SK-N-SH (cell line): ENCODE data around the gene EGFLAM. TPM values are rescaled to one million over a fixed set of nuclear protein-coding genes. Genes with fewer than 3 reads are reported as not detected.
A peak's percentile ranks its signal among the peaks of the same experiment; 100 is the strongest.

Experiments used
- CTCF ChIA-PET: fragments of 300-600, 350-600 bp; formaldehyde crosslinking; extraction: SDS; loops from one replicate; lab custom pipeline; 2021; lab: Yijun Ruan, JAX
- POLR2A ChIA-PET: fragments of 350-600 bp; sonication (Branson Sonifier 250); formaldehyde crosslinking; extraction: SDS; loops from one replicate; lab custom pipeline; 2020; ENCODE audit warnings: antibody characterized with exemption, inconsistent platforms; lab: Yijun Ruan, JAX
- DNase-seq: peaks from one replicate; pipeline ENCODE4 v3.0.0; 2012
- H2AFZ ChIP-seq: fragments of 200-600 bp; sonication (generic); 2 replicates; pipeline ENCODE4 v1.8.1; 2016; ENCODE audit warnings: antibody characterized with exemption, mild to moderate bottlenecking, low read depth
- H3F3A ChIP-seq: fragments of 200-600 bp; sonication (generic); replicated peaks from 2 replicates; pipeline ENCODE3; 2016; ENCODE audit warnings: antibody characterized with exemption, mild to moderate bottlenecking; ENCODE audit not compliant: insufficient read depth
- H3K27ac ChIP-seq, 2 experiments: fragments of 200-500 bp in 1 of 2; fragments of 200-600 bp in 1 of 2; sonication (Bioruptor generic) in 1 of 2; sonication (generic), shearing (Covaris generic) in 1 of 2; 2 replicates each; pipeline versions ENCODE4 v1.5.1 to v1.6.1; 2014 to 2016; ENCODE audit warnings: low read depth in 2 of 2, inconsistent platforms in 1 of 2, low read length in 1 of 2, mild to moderate bottlenecking in 1 of 2, mixed read lengths in 1 of 2
- H3K27me3 ChIP-seq: fragments of 200-600 bp; sonication (generic), shearing (Covaris generic); 2 replicates; pipeline ENCODE4 v1.6.1; 2016; ENCODE audit warnings: mixed run types; ENCODE audit not compliant: insufficient read depth
- H3K36me3 ChIP-seq, 2 experiments: fragments of 200-500 bp in 1 of 2; fragments of 200-600 bp in 1 of 2; sonication (Bioruptor generic) in 1 of 2; sonication (generic) in 1 of 2; replicated peaks in 1 of 2; 2 replicates each; pipeline versions ENCODE3 to v1.5.1; 2014 to 2016; ENCODE audit warnings: low read length in 1 of 2, mild to moderate bottlenecking in 1 of 2; ENCODE audit not compliant: insufficient read depth in 2 of 2, control insufficient read depth in 1 of 2
- H3K4me1 ChIP-seq, 2 experiments: fragments of 200-500 bp in 1 of 2; fragments of 200-600 bp in 1 of 2; sonication (Bioruptor generic) in 1 of 2; sonication (generic), shearing (Covaris generic) in 1 of 2; 2 replicates each; pipeline versions ENCODE4 v1.5.1 to v1.6.1; 2014 to 2016; ENCODE audit warnings: low read depth in 1 of 2, low read length in 1 of 2, mixed run types in 1 of 2; ENCODE audit not compliant: insufficient read depth in 2 of 2, control insufficient read depth in 1 of 2
- H3K4me2 ChIP-seq: fragments of 200-600 bp; sonication (generic), shearing (Covaris generic); 2 replicates; pipeline ENCODE4 v1.6.1; 2017; ENCODE audit warnings: mixed run types
- H3K4me3 ChIP-seq, 2 experiments: fragments of 200-500 bp in 1 of 2; fragments of 200-600 bp in 1 of 2; sonication (Bioruptor generic) in 1 of 2; sonication (generic), shearing (Covaris generic) in 1 of 2; 2 replicates each; pipeline versions ENCODE4 v1.5.1 to v1.8.1; 2014 to 2016; ENCODE audit warnings: low read depth in 2 of 2, inconsistent platforms in 1 of 2, low read length in 1 of 2, mild to moderate bottlenecking in 1 of 2, mixed read lengths in 1 of 2, moderate library complexity in 1 of 2
- H3K79me2 ChIP-seq: fragments of 200-600 bp; sonication (generic); 2 replicates; pipeline ENCODE4 v1.8.1; 2017; ENCODE audit warnings: mild to moderate bottlenecking; ENCODE audit not compliant: insufficient read depth
- H3K9ac ChIP-seq: fragments of 200-600 bp; sonication (generic); 2 replicates; pipeline ENCODE4 v1.6.1; 2017; ENCODE audit warnings: mixed run types
- H3K9me2 ChIP-seq: fragments of 200-600 bp; sonication (generic); 2 replicates; pipeline ENCODE4 v1.6.1; 2017; ENCODE audit warnings: mixed run types
- H3K9me3 ChIP-seq: fragments of 200-600 bp; sonication (generic); 2 replicates; pipeline ENCODE4 v1.6.1; 2017; ENCODE audit warnings: mixed run types, mild to moderate bottlenecking, moderate library complexity
- H4K20me1 ChIP-seq: fragments of 200-600 bp; sonication (generic); 2 replicates; pipeline ENCODE4 v1.6.1; 2017; ENCODE audit warnings: mild to moderate bottlenecking, mixed run types; ENCODE audit not compliant: insufficient read depth
- CHD2 ChIP-seq: fragments of 150-350 bp; IDR thresholded peaks from 2 replicates; pipeline ENCODE4 v1.6.1; 2018; ENCODE audit warnings: low read length; ENCODE audit not compliant: partially characterized antibody
- CTCF ChIP-seq: fragments of 200-600 bp; sonication (generic); IDR thresholded peaks from 2 replicates; pipeline ENCODE4 v1.6.1; 2017; ENCODE audit warnings: antibody characterized with exemption, mild to moderate bottlenecking, moderate library complexity
- EZH2phosphoT487 ChIP-seq: fragments of 200-600 bp; sonication (generic); IDR thresholded peaks from 2 replicates; pipeline ENCODE4 v1.6.1; 2017; ENCODE audit warnings: low read depth, mixed run types, mild to moderate bottlenecking, antibody characterized with exemption, moderate library complexity, borderline replicate concordance
- FOSL2 ChIP-seq: IDR thresholded peaks from 2 replicates; pipeline ENCODE4 v1.4.0; 2012; ENCODE audit warnings: low read depth, mild to moderate bottlenecking, moderate library complexity, borderline replicate concordance
- FOXJ3 ChIP-seq: sonication (generic); formaldehyde crosslinking; IDR thresholded peaks from 2 replicates; pipeline ENCODE4 v1.5.1; 2020; ENCODE audit warnings: mild to moderate bottlenecking, missing genetic modification reagents
- IRF3 ChIP-seq: fragments of 150-350 bp; IDR thresholded peaks from 2 replicates; pipeline ENCODE4 v1.6.1; 2016; ENCODE audit warnings: mild to moderate bottlenecking, low read depth, low read length
- JUND ChIP-seq: IDR thresholded peaks from 2 replicates; pipeline ENCODE4 v1.4.0; 2012
- MEF2A ChIP-seq: IDR thresholded peaks from 2 replicates; pipeline ENCODE4 v1.4.0; 2012; ENCODE audit warnings: low read depth, borderline replicate concordance
- MXI1 ChIP-seq: IDR thresholded peaks from 2 replicates; pipeline ENCODE4 v1.6.1; 2012; ENCODE audit warnings: mild to moderate bottlenecking, low read depth, low read length, improper control_type of control experiment
- NFIC ChIP-seq: IDR thresholded peaks from 2 replicates; pipeline ENCODE4 v1.4.0; 2012; ENCODE audit warnings: borderline replicate concordance
- NRF1 ChIP-seq: IDR thresholded peaks from 2 replicates; pipeline ENCODE4 v1.6.1; 2012; ENCODE audit warnings: low read depth, mild to moderate bottlenecking, low read length
- PBX3 ChIP-seq: IDR thresholded peaks from 2 replicates; pipeline ENCODE4; 2012
- RAD21 ChIP-seq: IDR thresholded peaks from 2 replicates; pipeline ENCODE4 v1.6.1; 2012; ENCODE audit warnings: mild to moderate bottlenecking, low read length
- RCOR1 ChIP-seq: fragments of 150-350 bp; IDR thresholded peaks from 2 replicates; pipeline ENCODE4 v1.6.1; 2017; ENCODE audit warnings: antibody characterized with exemption, low read length
- SMC3 ChIP-seq: IDR thresholded peaks from 2 replicates; pipeline ENCODE4 v1.6.1; 2012; ENCODE audit warnings: low read depth, low read length, improper control_type of control experiment
- polyA plus RNA-seq, 3 experiments: library from polyadenylated mRNA; depleted of rRNA; stranded (reverse); fragments of >200 nt; gene quantifications; 2 replicates each; pipeline ENCODE4 v1.2.3, GENCODE V29; 2012
- TF ChIP-seq, protein P1 (sequence below): IDR thresholded peaks from 2 replicates; pipeline ENCODE4 v1.4.0; 2012; ENCODE audit warnings: low read depth, borderline replicate concordance
- TF ChIP-seq, protein P2 (sequence below): IDR thresholded peaks from 2 replicates; pipeline ENCODE4 v1.4.0; 2012; ENCODE audit warnings: low read depth, borderline replicate concordance

Gene EGFLAM
- polyA plus RNA-seq, 1 of the 3 experiments (the other 2 are of a cell fraction), result 0.05 TPM

DNA sequence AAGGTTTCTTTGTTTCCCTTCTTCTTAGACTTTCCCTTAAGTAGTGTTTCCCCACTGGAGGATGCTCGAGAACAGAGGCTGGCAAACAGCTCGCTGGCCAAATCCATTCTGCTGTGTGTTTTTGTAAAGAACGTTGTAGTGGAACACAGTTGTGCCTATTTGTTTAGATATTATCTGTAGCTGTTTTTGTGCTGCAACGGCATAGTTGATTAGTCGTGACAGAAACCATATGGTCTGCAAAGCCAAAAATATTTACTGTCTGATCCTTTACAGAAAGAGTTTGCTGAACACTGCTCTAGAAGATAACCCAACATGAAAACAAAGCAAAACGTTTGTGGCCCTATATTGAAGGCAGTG lies 47.0 kb upstream of the EGFLAM start (continued):
- TF ChIP-seq RCOR1 (no peak), JUND (no peak), NFIC (no peak), RAD21 (no peak), FOXJ3 (peak; percentile 44; the same call in 1 of the 2 replicates)

GRCh38 chr5:38212307-38212706 lies 46.1 kb upstream of the EGFLAM start:
- Histone ChIP-seq H3K9me2 (no peaks in the 10 kb centered on the region), H3K36me3 (no peaks in the 10 kb centered on the region), H3K27ac (no peak overlapping the region), H3K9me3 (no peaks in the 10 kb centered on the region), H4K20me1 (no peaks in the 10 kb centered on the region), H3K27me3 (no peaks in the 10 kb centered on the region; the same call in 1 of the 2 replicates), H3K4me1 (peaks cover 0 to 6% of the 10 kb centered on the region in 2 experiments; a peak in 2 of 4 replicates), H3K4me2 (no peak overlapping the region), H2AFZ (no peak overlapping the region), H3K79me2 (no peaks in the 10 kb centered on the region), H3K9ac (no peak overlapping the region), H3K4me3 (no peak overlapping the region), H3F3A (no peaks in the 10 kb centered on the region)
- DNase-seq, result no peak
- ChIA-PET POLR2A (no interaction called here), CTCF (interaction anchor here (1.3 to 4.5 kb wide), 2 partner anchors 208 to 229 kb away, joined by 3 to 36 read pairs; no protein-coding TSS in a partner anchor)
- TF ChIP-seq JUND, result no peak
- TF ChIP-seq CHD2, result no peak
- no peak for TF ChIP-seq IRF3
- TF ChIP-seq FOXJ3, result no peak
- TF ChIP-seq, protein P1, sequence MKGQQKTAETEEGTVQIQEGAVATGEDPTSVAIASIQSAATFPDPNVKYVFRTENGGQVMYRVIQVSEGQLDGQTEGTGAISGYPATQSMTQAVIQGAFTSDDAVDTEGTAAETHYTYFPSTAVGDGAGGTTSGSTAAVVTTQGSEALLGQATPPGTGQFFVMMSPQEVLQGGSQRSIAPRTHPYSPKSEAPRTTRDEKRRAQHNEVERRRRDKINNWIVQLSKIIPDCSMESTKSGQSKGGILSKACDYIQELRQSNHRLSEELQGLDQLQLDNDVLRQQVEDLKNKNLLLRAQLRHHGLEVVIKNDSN, result no peak
- TF ChIP-seq, protein P2, sequence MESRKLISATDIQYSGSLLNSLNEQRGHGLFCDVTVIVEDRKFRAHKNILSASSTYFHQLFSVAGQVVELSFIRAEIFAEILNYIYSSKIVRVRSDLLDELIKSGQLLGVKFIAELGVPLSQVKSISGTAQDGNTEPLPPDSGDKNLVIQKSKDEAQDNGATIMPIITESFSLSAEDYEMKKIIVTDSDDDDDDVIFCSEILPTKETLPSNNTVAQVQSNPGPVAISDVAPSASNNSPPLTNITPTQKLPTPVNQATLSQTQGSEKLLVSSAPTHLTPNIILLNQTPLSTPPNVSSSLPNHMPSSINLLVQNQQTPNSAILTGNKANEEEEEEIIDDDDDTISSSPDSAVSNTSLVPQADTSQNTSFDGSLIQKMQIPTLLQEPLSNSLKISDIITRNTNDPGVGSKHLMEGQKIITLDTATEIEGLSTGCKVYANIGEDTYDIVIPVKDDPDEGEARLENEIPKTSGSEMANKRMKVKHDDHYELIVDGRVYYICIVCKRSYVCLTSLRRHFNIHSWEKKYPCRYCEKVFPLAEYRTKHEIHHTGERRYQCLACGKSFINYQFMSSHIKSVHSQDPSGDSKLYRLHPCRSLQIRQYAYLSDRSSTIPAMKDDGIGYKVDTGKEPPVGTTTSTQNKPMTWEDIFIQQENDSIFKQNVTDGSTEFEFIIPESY, result no peak
- no peak for TF ChIP-seq EZH2phosphoT487
- no peak for TF ChIP-seq MXI1
- no peak for TF ChIP-seq CTCF
- TF ChIP-seq FOSL2, result no peak
- TF ChIP-seq SMC3, result no peak
- TF ChIP-seq NFIC, result no peak
- TF ChIP-seq MEF2A, result no peak
- no peak for TF ChIP-seq NRF1
- TF ChIP-seq PBX3, result no peak
- TF ChIP-seq RAD21, result no peak
